Skeletal muscle tissue (tissue), 4 donors: Measurements from ENCODE around the gene TMEM247. TPM values are rescaled to one million over a fixed set of nuclear protein-coding genes. Genes with fewer than 3 reads are reported as not detected.

ENCODE experiments used
- H3K27ac ChIP-seq: one replicate; pipeline ENCODE4 v1.7.0; 2013; ENCODE audit warnings: mild to moderate bottlenecking, low read depth, low read length, inconsistent platforms
- H3K27me3 ChIP-seq, 3 donors: one replicate each; pipeline ENCODE4 v1.7.0; 2013; ENCODE audit warnings: low read length in 3 of 3; ENCODE audit not compliant: control insufficient read depth in 3 of 3, insufficient read depth in 3 of 3
- H3K36me3 ChIP-seq, 3 donors: one replicate each; pipeline ENCODE4 v1.7.0; 2013; ENCODE audit warnings: low read length in 3 of 3; ENCODE audit not compliant: control insufficient read depth in 3 of 3, insufficient read depth in 3 of 3
- H3K4me1 ChIP-seq, 3 donors: one replicate each; pipeline ENCODE4 v1.7.0; 2013; ENCODE audit warnings: low read length in 3 of 3, mild to moderate bottlenecking in 3 of 3; ENCODE audit not compliant: control insufficient read depth in 3 of 3, insufficient read depth in 3 of 3
- H3K4me3 ChIP-seq, 3 donors: one replicate each; pipeline ENCODE4 v1.7.0; 2013; ENCODE audit warnings: low read length in 3 of 3
- H3K9ac ChIP-seq, 3 donors: one replicate each; pipeline ENCODE4 v1.7.0; 2013; ENCODE audit warnings: low read length in 3 of 3, mild to moderate bottlenecking in 3 of 3, moderate library complexity in 2 of 3, low read depth in 1 of 3
- H3K9me3 ChIP-seq, 3 donors: one replicate each; pipeline ENCODE4 v1.7.0; 2013; ENCODE audit warnings: low read length in 3 of 3; ENCODE audit not compliant: control insufficient read depth in 3 of 3
- total RNA-seq: library from RNA; depleted of rRNA; stranded (reverse); fragments of >200 nt; gene quantifications from one replicate; pipeline ENCODE4 v1.2.3, GENCODE V29; 2014
- donor health status: Osteomylitis.

TMEM247 gene
- not detected for total RNA-seq

DNA sequence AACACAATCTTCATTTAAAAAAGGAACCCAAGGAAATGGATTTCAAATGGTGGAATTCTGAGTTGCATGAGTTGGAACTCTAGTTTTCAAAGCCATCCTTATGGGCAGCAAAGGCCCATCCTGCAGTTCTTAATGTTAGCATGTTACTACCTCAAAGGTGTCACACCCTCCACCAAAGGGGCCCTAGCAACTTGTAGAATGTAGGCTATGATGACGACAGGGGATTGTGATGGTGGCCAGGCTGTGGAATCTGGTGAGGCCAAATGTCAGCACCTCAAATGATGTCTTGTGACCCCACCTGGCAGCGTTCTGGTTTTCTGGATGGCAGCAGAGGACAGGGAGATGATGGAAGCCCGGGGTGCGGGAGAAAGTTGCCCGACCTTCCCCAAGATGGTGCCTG lies at the start of gene TMEM247:
Gene TMEM247 (plus strand): TSS at position 301 of the 400 bp plus-strand sequence.
- no peaks in the 10 kb centered on the region for H3K4me1 ChIP-seq
- no peak within 1 kb of the TSS for H3K27ac ChIP-seq
- no peak within 1 kb of the TSS for H3K9ac ChIP-seq
- H3K9me3 ChIP-seq = no peaks in the 10 kb centered on the region
- no peaks in the 10 kb centered on the region for H3K36me3 ChIP-seq
- no peak within 1 kb of the TSS for H3K4me3 ChIP-seq
- no peaks in the 10 kb centered on the region for H3K27me3 ChIP-seq

GRCh38 chr2:46430413-46430812 lies 49.0 kb upstream of the TMEM247 start:
- H3K27ac ChIP-seq = no peak overlapping the region
- H3K36me3 ChIP-seq = no peaks in the 10 kb centered on the region
- no peak overlapping the region for H3K9ac ChIP-seq
- no peaks in the 10 kb centered on the region for H3K27me3 ChIP-seq
- no peaks in the 10 kb centered on the region for H3K4me1 ChIP-seq
- no peak overlapping the region for H3K4me3 ChIP-seq
- no peaks in the 10 kb centered on the region for H3K9me3 ChIP-seq

GRCh38 chr2:46430992-46431391 lies 48.4 kb upstream of the TMEM247 start:
- no peak overlapping the region for H3K9ac ChIP-seq
- H3K27me3 ChIP-seq = no peaks in the 10 kb centered on the region
- no peaks in the 10 kb centered on the region for H3K4me1 ChIP-seq
- no peak overlapping the region for H3K4me3 ChIP-seq
- no peaks in the 10 kb centered on the region for H3K36me3 ChIP-seq
- H3K9me3 ChIP-seq = no peaks in the 10 kb centered on the region
- no peak overlapping the region for H3K27ac ChIP-seq

- no peaks in the 10 kb centered on the region for H3K27me3 ChIP-seq
- H3K4me1 ChIP-seq = no peaks in the 10 kb centered on the region
- H3K4me3 ChIP-seq = no peak overlapping the region
- H3K9ac ChIP-seq = no peak overlapping the region
- H3K9me3 ChIP-seq = no peaks in the 10 kb centered on the region
- no peak overlapping the region for H3K27ac ChIP-seq
- no peaks in the 10 kb centered on the region for H3K36me3 ChIP-seq
Observed at GRCh38 chr2:46431481-46432235, 47.7 kb upstream of the TMEM247 start.

GRCh38 chr2:46434851-46435273 lies 44.5 kb upstream of the TMEM247 start:
- H3K9ac ChIP-seq = no peak overlapping the region
- H3K4me3 ChIP-seq = no peak overlapping the region
- H3K4me1 ChIP-seq = no peaks in the 10 kb centered on the region
- H3K27me3 ChIP-seq = no peaks in the 10 kb centered on the region
- no peaks in the 10 kb centered on the region for H3K36me3 ChIP-seq
- H3K27ac ChIP-seq = no peak overlapping the region
- no peaks in the 10 kb centered on the region for H3K9me3 ChIP-seq

DNA sequence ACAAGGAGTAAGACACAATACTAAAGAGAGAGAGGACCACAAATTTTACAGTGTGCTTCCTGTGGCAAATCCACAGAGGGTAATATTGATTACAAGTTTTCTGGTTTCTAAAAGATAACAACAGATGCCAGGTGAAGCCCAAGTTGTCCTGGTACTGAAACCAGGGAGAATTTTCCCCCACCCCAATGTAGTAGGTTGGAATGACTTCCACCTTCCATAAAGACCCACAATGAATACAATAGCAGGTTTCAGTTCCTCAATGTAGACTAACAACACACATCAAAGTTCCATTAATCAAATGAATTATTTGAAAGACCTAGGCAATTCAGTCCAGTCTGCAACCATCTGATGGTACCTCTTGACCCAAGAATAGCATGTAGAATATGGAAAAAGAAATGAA lies 44.0 kb upstream of the TMEM247 start:
- Histone ChIP-seq H3K9me3 (no peaks in the 10 kb centered on the region), H3K9ac (no peak overlapping the region), H3K4me3 (no peak overlapping the region), H3K27ac (no peak overlapping the region), H3K36me3 (no peaks in the 10 kb centered on the region), H3K27me3 (no peaks in the 10 kb centered on the region), H3K4me1 (no peaks in the 10 kb centered on the region)

GRCh38 chr2:46435796-46436360 lies 43.5 kb upstream of the TMEM247 start:
- no peak overlapping the region for H3K27ac ChIP-seq
- no peak overlapping the region for H3K9ac ChIP-seq
- H3K36me3 ChIP-seq = no peaks in the 10 kb centered on the region
- H3K9me3 ChIP-seq = no peaks in the 10 kb centered on the region
- no peak overlapping the region for H3K4me3 ChIP-seq
- no peaks in the 10 kb centered on the region for H3K27me3 ChIP-seq
- H3K4me1 ChIP-seq = no peaks in the 10 kb centered on the region

- no peak overlapping the region for H3K27ac ChIP-seq
- no peaks in the 10 kb centered on the region for H3K36me3 ChIP-seq
- H3K4me3 ChIP-seq = no peak overlapping the region
- no peaks in the 10 kb centered on the region for H3K9me3 ChIP-seq
- H3K4me1 ChIP-seq = no peaks in the 10 kb centered on the region
- H3K27me3 ChIP-seq = no peaks in the 10 kb centered on the region
- H3K9ac ChIP-seq = no peak overlapping the region
Observed at GRCh38 chr2:46436800-46437199, 42.6 kb upstream of the TMEM247 start.

DNA sequence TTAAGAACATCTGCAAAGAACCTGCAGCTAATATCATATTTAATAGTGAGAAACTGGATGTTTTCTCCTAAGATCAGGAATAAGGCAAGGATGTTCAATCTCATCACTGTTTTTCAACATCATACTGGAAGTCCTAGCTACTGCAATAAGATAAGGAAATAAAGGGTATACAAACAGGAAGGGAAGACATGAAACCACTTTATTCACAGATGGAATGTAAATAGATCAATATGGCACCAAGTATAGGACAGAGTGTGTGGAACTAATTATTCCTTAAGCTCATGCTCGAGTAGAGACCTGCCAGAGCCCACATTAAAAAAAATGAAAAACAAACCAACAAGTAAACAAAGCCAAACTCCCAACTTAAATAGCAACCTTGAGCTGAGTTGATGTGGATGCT lies 41.3 kb upstream of the TMEM247 start:
- no peak overlapping the region for H3K4me3 ChIP-seq
- no peak overlapping the region for H3K9ac ChIP-seq
- H3K36me3 ChIP-seq = no peaks in the 10 kb centered on the region
- no peaks in the 10 kb centered on the region for H3K27me3 ChIP-seq
- no peaks in the 10 kb centered on the region for H3K4me1 ChIP-seq
- H3K9me3 ChIP-seq = no peaks in the 10 kb centered on the region
- no peak overlapping the region for H3K27ac ChIP-seq

- Histone ChIP-seq H3K9ac (no peak overlapping the region), H3K27ac (no peak overlapping the region), H3K36me3 (no peaks in the 10 kb centered on the region), H3K27me3 (no peaks in the 10 kb centered on the region), H3K4me1 (no peaks in the 10 kb centered on the region), H3K9me3 (no peaks in the 10 kb centered on the region), H3K4me3 (no peak overlapping the region)
Observed at GRCh38 chr2:46438794-46439193, 40.6 kb upstream of the TMEM247 start.
